WERI-Rb-1 (cell line): Measurements from ENCODE around the gene UVRAG.

Source experiments
- DNase-seq: peaks from one replicate; pipeline ENCODE4 v3.0.0-alpha.2; 2020
- H3K27ac ChIP-seq: fragments of 250-450 bp; sonication (Bioruptor Pico); 2 replicates; pipeline ENCODE4 v1.5.1; 2020; ENCODE audit warnings: mild to moderate bottlenecking, moderate library complexity
- H3K27me3 ChIP-seq: fragments of 250-450 bp; sonication (Bioruptor Pico); 2 replicates; pipeline ENCODE4 v1.5.1; 2021; ENCODE audit warnings: mild to moderate bottlenecking, low read depth, moderate library complexity; ENCODE audit not compliant: insufficient read depth, severe bottlenecking
- H3K36me3 ChIP-seq: fragments of 250-450 bp; sonication (Bioruptor Pico); 2 replicates; pipeline ENCODE4 v1.5.1; 2020; ENCODE audit warnings: mild to moderate bottlenecking, moderate library complexity
- H3K4me3 ChIP-seq: 2 replicates; pipeline ENCODE4 v1.5.1; 2011; ENCODE audit warnings: low read depth, mild to moderate bottlenecking, control low read depth, low read length
- H3K9me3 ChIP-seq: fragments of 250-450 bp; sonication (Bioruptor Pico); 2 replicates; pipeline ENCODE4 v1.5.1; 2021; ENCODE audit warnings: mild to moderate bottlenecking, moderate library complexity; ENCODE audit not compliant: severe bottlenecking
- TF ChIP-seq, protein P1 (sequence below): IDR thresholded peaks from 2 replicates; pipeline ENCODE4 v1.5.1; 2011; ENCODE audit warnings: low read depth, mild to moderate bottlenecking, control low read depth, inconsistent platforms, low read length

The UVRAG gene

GRCh38 chr11:75792997-75793800 lies 21.8 kb upstream of the UVRAG start:
- Histone ChIP-seq H3K4me3 (no peak overlapping the region), H3K36me3 (no peaks in the 10 kb centered on the region), H3K9me3 (no peaks in the 10 kb centered on the region), H3K27ac (no peak overlapping the region), H3K27me3 (no peaks in the 10 kb centered on the region)
- no peak for DNase-seq
- TF ChIP-seq, protein P1, sequence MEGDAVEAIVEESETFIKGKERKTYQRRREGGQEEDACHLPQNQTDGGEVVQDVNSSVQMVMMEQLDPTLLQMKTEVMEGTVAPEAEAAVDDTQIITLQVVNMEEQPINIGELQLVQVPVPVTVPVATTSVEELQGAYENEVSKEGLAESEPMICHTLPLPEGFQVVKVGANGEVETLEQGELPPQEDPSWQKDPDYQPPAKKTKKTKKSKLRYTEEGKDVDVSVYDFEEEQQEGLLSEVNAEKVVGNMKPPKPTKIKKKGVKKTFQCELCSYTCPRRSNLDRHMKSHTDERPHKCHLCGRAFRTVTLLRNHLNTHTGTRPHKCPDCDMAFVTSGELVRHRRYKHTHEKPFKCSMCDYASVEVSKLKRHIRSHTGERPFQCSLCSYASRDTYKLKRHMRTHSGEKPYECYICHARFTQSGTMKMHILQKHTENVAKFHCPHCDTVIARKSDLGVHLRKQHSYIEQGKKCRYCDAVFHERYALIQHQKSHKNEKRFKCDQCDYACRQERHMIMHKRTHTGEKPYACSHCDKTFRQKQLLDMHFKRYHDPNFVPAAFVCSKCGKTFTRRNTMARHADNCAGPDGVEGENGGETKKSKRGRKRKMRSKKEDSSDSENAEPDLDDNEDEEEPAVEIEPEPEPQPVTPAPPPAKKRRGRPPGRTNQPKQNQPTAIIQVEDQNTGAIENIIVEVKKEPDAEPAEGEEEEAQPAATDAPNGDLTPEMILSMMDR = no peak

GRCh38 chr11:75793966-75794365 lies 21.0 kb upstream of the UVRAG start:
- no peaks in the 10 kb centered on the region for H3K27me3 ChIP-seq

DNA sequence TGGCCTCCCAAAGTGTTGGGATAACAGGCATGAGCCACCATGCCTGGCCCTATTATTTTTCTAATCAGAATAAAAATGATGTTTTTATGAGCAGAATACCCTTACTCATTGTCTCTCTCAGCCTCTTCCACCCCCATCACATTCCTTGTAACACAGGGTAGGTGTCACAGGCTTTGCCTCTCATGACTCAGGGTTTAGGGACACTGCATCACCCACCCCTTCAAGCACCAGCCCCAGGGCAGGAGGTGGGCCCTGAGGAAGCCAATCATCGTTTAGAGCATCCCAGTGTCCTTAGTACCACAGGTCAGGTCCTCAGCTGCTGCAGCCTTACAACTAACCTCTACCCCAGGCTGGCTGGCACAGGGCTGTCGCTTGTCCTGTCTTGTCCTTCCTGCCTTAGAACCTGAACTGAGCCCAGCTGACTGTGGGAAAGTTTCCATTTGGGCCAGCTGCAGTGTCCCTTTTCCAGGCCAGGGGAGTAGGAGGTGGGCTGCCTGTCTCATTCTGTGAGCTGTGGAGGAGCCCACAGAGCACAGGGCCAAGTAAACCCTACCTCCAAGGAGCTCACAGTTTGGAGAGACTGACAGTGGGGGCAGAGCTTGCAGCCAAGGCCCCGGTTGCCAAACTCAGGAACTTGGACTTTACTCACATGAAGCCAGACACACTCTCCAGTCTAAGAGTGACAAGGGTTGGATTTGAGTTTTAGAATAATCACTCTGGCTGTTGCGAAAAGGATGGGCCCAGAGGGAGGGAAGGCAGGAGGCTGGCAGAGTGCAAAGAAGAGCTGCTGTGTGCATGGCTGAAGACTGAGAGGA lies 19.5 kb upstream of the UVRAG start:
- no peak for DNase-seq
- Histone ChIP-seq H3K36me3 (no peaks in the 10 kb centered on the region), H3K4me3 (no peak overlapping the region), H3K27me3 (no peaks in the 10 kb centered on the region), H3K27ac (no peak overlapping the region), H3K9me3 (no peaks in the 10 kb centered on the region)
- TF ChIP-seq, protein P1 = no peak

More at GRCh38 chr11:75793966-75794365, 21.0 kb upstream of the UVRAG start:
- H3K4me3 ChIP-seq = no peak overlapping the region
- TF ChIP-seq, protein P1 = no peak
- no peaks in the 10 kb centered on the region for H3K36me3 ChIP-seq
- H3K27ac ChIP-seq = no peak overlapping the region
- H3K9me3 ChIP-seq = no peaks in the 10 kb centered on the region
- no peak for DNase-seq

- no peak for DNase-seq
- Histone ChIP-seq H3K4me3 (no peak overlapping the region), H3K9me3 (no peaks in the 10 kb centered on the region), H3K27ac (no peak overlapping the region), H3K36me3 (no peaks in the 10 kb centered on the region), H3K27me3 (no peaks in the 10 kb centered on the region)
- TF ChIP-seq, protein P1 = no peak
These were observed 18.9 kb upstream of the UVRAG start for GRCh38 chr11:75796091-75796435.

- TF ChIP-seq, protein P1 = no peak
- no peaks in the 10 kb centered on the region for H3K27me3 ChIP-seq
- no peak overlapping the region for H3K4me3 ChIP-seq
- no peaks in the 10 kb centered on the region for H3K9me3 ChIP-seq
- no peak overlapping the region for H3K27ac ChIP-seq
- no peak for DNase-seq
- H3K36me3 ChIP-seq = no peaks in the 10 kb centered on the region
These were observed 17.9 kb upstream of the UVRAG start for GRCh38 chr11:75797116-75797515.
